BE2C (cell line): ENCODE results near the gene CORO2A.

ENCODE experiments used
- DNase-seq: peaks from one replicate; pipeline ENCODE4 v3.0.0-alpha.2; 2020
- H3K27me3 ChIP-seq: fragments of 250-450 bp; sonication (Bioruptor Pico); 2 replicates; pipeline ENCODE4 v1.5.1; 2020; ENCODE audit warnings: mild to moderate bottlenecking
- H3K36me3 ChIP-seq: fragments of 250-450 bp; sonication (Bioruptor Pico); 2 replicates; pipeline ENCODE4 v1.5.1; 2020; ENCODE audit warnings: mild to moderate bottlenecking
- H3K4me1 ChIP-seq: fragments of 250-450 bp; sonication (Bioruptor Pico); 2 replicates; pipeline ENCODE4 v1.5.1; 2020
- H3K4me3 ChIP-seq: 2 replicates; pipeline ENCODE4 v1.5.1; 2011; ENCODE audit warnings: low read depth, low read length
- H3K9me3 ChIP-seq: fragments of 250-450 bp; sonication (Bioruptor Pico); 2 replicates; pipeline ENCODE4 v1.5.1; 2020
- TF ChIP-seq, protein P1 (sequence below): IDR thresholded peaks from 2 replicates; pipeline ENCODE4 v1.5.1; 2012; ENCODE audit warnings: mild to moderate bottlenecking, low read depth, low read length

The CORO2A gene

DNA sequence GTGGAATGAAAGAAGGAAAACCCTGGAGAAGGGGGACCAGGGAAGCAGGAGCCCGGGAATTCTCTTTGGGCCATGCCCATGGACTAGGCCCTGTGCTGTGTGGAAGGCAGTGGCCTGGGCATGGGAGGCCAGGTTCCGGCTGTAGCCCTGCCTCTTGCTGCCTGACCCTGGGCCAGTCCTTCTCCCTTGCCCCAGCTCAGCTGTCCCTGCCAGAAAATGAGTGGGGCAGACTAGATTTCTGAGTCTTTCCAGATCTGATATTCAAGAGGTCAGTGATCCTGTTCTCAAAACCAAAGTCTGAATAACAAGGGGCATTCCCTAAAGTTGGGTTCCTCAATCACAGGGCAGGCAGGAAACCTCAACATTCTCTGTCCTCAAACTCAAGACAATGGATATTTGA, 24.8 kb upstream of the CORO2A start:
- no peak for DNase-seq
- no peaks in the 10 kb centered on the region for H3K27me3 ChIP-seq
- H3K36me3 ChIP-seq: no peaks in the 10 kb centered on the region
- TF ChIP-seq, protein P1, sequence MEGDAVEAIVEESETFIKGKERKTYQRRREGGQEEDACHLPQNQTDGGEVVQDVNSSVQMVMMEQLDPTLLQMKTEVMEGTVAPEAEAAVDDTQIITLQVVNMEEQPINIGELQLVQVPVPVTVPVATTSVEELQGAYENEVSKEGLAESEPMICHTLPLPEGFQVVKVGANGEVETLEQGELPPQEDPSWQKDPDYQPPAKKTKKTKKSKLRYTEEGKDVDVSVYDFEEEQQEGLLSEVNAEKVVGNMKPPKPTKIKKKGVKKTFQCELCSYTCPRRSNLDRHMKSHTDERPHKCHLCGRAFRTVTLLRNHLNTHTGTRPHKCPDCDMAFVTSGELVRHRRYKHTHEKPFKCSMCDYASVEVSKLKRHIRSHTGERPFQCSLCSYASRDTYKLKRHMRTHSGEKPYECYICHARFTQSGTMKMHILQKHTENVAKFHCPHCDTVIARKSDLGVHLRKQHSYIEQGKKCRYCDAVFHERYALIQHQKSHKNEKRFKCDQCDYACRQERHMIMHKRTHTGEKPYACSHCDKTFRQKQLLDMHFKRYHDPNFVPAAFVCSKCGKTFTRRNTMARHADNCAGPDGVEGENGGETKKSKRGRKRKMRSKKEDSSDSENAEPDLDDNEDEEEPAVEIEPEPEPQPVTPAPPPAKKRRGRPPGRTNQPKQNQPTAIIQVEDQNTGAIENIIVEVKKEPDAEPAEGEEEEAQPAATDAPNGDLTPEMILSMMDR: no peak
- no peak overlapping the region for H3K4me3 ChIP-seq
- H3K9me3 ChIP-seq: no peaks in the 10 kb centered on the region
- H3K4me1 ChIP-seq: no peaks in the 10 kb centered on the region; the same call in 1 of the 2 replicates

DNA sequence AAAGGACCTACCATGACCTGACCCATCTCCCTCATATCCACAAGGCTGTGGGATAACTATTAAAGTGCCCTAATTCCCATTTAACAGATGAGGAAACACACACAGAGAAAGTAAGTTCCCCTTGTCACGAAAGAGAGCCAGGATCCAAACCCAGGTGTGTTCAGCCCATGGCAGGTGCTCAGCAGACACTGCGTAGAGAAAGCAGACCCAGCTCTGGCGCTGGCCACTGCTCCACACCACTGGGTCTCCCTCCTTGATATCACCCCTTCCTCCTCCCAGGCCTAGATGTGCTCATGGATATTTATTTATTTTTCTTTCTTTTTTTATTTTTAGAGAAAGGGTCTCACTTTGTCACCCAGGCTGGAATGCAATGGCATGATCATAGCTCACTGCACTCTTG, 24.0 kb upstream of the CORO2A start:
- DNase-seq: no peak
- TF ChIP-seq, protein P1: no peak
- Histone ChIP-seq H3K4me3 (no peak overlapping the region), H3K27me3 (no peaks in the 10 kb centered on the region), H3K9me3 (no peaks in the 10 kb centered on the region), H3K36me3 (no peaks in the 10 kb centered on the region), H3K4me1 (no peaks in the 10 kb centered on the region; the same call in 1 of the 2 replicates)

DNA sequence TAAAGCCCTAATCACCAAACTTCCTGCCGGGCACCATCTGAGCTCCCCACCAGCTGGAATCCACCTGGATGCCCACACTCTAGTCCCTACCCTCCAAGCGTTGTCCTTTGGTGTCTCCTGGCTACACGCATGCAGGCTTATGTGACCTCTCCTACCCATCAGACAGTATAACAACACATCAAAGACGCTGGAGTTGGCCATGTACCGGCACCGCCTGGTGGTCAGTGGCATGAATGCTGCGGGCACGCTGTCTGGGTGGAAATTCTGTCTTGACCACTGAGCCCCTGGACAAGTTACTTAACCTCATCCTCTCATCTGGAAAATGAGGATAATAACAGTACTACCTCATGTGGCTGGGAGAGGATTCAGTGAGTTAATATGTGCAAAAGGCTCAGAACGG, 23.4 kb upstream of the CORO2A start:
- Histone ChIP-seq H3K4me3 (no peak overlapping the region), H3K27me3 (no peaks in the 10 kb centered on the region), H3K36me3 (no peaks in the 10 kb centered on the region), H3K4me1 (no peaks in the 10 kb centered on the region; the same call in 1 of the 2 replicates), H3K9me3 (no peaks in the 10 kb centered on the region)
- peak; percentile 75 for DNase-seq
- TF ChIP-seq, protein P1: peak; percentile 93

DNA sequence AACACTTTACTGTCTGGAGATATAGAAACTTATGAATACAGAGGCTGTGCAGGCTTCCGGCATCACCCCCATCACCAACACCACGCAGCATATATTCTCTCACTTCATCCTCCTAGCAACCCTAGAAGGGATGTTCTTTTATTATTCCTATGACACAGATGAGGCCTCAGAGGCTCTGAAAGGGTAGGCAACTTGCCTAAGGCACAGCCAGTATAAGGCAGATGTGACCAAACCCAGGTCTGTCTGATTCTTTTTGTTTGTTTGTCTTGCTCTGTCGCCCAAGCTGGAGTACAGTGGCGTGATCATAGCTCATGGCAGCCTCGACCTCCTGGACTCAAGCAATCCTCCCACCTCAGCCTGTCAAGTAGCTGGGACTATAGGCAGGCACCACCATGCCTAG, 22.8 kb upstream of the CORO2A start:
- Histone ChIP-seq H3K36me3 (no peaks in the 10 kb centered on the region), H3K4me3 (no peak overlapping the region), H3K4me1 (no peaks in the 10 kb centered on the region; the same call in 1 of the 2 replicates), H3K9me3 (no peaks in the 10 kb centered on the region), H3K27me3 (no peaks in the 10 kb centered on the region)
- DNase-seq: no peak
- TF ChIP-seq, protein P1: no peak

DNA sequence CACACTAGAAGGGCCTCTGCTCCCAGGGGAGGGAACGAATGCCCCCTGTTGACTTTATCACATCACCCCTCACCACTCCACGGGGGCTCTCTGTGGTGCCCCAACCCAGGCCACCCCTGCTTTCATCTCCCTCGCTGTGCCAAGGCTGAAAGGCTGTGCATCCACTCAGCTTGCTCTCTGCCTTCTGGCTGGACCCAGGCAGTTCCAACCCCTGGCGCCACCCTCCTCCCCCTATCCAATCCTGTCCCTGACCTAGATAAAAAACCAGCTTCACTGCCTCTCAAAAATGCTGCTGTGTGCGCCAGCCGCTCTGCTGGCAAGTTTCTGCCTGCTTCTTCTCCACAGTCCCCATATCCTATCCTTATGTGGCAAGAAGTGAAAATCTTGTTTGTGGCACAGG, 22.4 kb upstream of the CORO2A start:
- no peaks in the 10 kb centered on the region for H3K36me3 ChIP-seq
- DNase-seq: no peak
- TF ChIP-seq, protein P1: no peak
- H3K9me3 ChIP-seq: no peaks in the 10 kb centered on the region
- H3K4me1 ChIP-seq: no peaks in the 10 kb centered on the region; the same call in 1 of the 2 replicates
- no peak overlapping the region for H3K4me3 ChIP-seq
- no peaks in the 10 kb centered on the region for H3K27me3 ChIP-seq

DNA sequence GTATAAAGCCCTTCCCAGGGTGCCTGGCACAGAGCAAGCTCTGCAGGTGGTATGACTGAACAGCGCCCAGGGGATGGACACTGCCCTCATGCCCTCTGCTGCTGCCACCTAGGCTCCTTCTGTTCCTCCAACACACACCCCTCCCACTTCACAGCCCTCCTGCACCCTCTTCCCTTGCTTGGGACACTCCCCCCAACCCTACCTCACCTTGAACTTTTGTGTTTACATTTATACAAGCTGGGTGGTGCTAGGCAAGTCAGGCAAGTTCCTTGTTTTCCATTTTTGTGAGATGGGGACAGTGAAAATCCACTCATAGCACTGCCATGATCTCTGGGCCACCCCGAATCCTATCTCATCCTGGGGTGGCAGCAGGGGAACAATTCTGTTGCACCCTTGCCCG, 18.8 kb upstream of the CORO2A start:
- Histone ChIP-seq H3K36me3 (no peaks in the 10 kb centered on the region), H3K4me1 (no peaks in the 10 kb centered on the region; the same call in 1 of the 2 replicates), H3K9me3 (no peaks in the 10 kb centered on the region), H3K27me3 (no peaks in the 10 kb centered on the region), H3K4me3 (no peak overlapping the region)
- TF ChIP-seq, protein P1: no peak
- no peak for DNase-seq
